GM12878 (cell line): ENCODE results near the gene SHROOM3.

Experiments
- ATF7 ChIP-seq: fragments of 450-650 bp; IDR thresholded peaks from 2 replicates; pipeline ENCODE4 v1.6.1; 2016; ENCODE audit warnings: low read depth, mild to moderate bottlenecking
- ETV6 ChIP-seq, 2 experiments: fragments of 450-650 bp in 1 of 2; IDR thresholded peaks in 1 of 2; conservative IDR thresholded peaks in 1 of 2; 2 replicates each; pipeline ENCODE4 v1.6.1; 2014; ENCODE audit warnings: antibody characterized with exemption in 1 of 2, borderline replicate concordance in 1 of 2, low read depth in 1 of 2, mild to moderate bottlenecking in 1 of 2, moderate library complexity in 1 of 2
- HCFC1 ChIP-seq: fragments of 150-350 bp; IDR thresholded peaks from 2 replicates; pipeline ENCODE4 v1.6.1; 2014; ENCODE audit warnings: low read length
- IRF5 ChIP-seq: fragments of 450-650 bp; IDR thresholded peaks from 2 replicates; pipeline ENCODE4 v1.6.1; 2017; ENCODE audit warnings: borderline replicate concordance
- RAD21 ChIP-seq: IDR thresholded peaks from 2 replicates; pipeline ENCODE4 v1.6.1; 2011; ENCODE audit warnings: mild to moderate bottlenecking, low read depth, low read length, moderate library complexity; ENCODE audit not compliant: insufficient read depth
- RELA ChIP-seq: fragments of 450-650 bp; IDR thresholded peaks from 2 replicates; pipeline ENCODE4 v1.8.0; 2014; ENCODE audit warnings: borderline replicate concordance; ENCODE audit not compliant: partially characterized antibody
- RFX5 ChIP-seq: IDR thresholded peaks from 2 replicates; pipeline ENCODE4 v1.6.1; 2011; ENCODE audit warnings: low read depth, low read length, improper control_type of control experiment
- SIN3A ChIP-seq: IDR thresholded peaks from 2 replicates; pipeline ENCODE4 v1.6.1; 2012; ENCODE audit warnings: low read depth, low read length, improper control_type of control experiment
- SUZ12 ChIP-seq: fragments of 200-600 bp; sonication (generic); IDR thresholded peaks from one replicate; pipeline ENCODE4 v1.6.1; 2018; ENCODE audit warnings: antibody characterized with exemption, mild to moderate bottlenecking; ENCODE audit not compliant: unreplicated experiment
- TAF1 ChIP-seq: IDR thresholded peaks from 2 replicates; pipeline ENCODE4 v1.6.1; 2011; ENCODE audit warnings: mild to moderate bottlenecking, low read depth, low read length, borderline replicate concordance
- TF ChIP-seq, protein P1 (sequence below), 3 experiments: IDR thresholded peaks in 2 of 3; conservative IDR thresholded peaks in 1 of 3; 2 replicates each; pipeline ENCODE4 v1.5.1; 2011; ENCODE audit warnings: low read depth in 3 of 3, low read length in 3 of 3, mild to moderate bottlenecking in 3 of 3, control low read depth in 2 of 3, moderate library complexity in 2 of 3, inconsistent platforms in 1 of 3, mixed read lengths in 1 of 3; ENCODE audit not compliant: control insufficient read depth in 2 of 3, insufficient read depth in 1 of 3; ENCODE audit errors: extremely low read depth in 1 of 3
- TF ChIP-seq, protein P2 (sequence below): IDR thresholded peaks from 2 replicates; pipeline ENCODE4 v1.6.1; 2011; ENCODE audit warnings: low read depth, low read length, improper control_type of control experiment, borderline replicate concordance
- TF ChIP-seq, protein P3 (sequence below): fragments of 450-650 bp; IDR thresholded peaks from 2 replicates; pipeline ENCODE4 v1.6.1; 2017; ENCODE audit warnings: mild to moderate bottlenecking, moderate library complexity

- TF ChIP-seq RELA (no peak), SUZ12 (no peak), TAF1 (no peak), ETV6 (conservative IDR thresholded peaks at IDR 0.05 in 1 of 2, IDR thresholded peaks at IDR 0.05 in 1 of 2; ENCODE audit: borderline replicate concordance in 1 of 2, low read depth in 1 of 2) (no peak), ATF7 (no peak), SIN3A (no peak), HCFC1 (no peak), RFX5 (no peak), RAD21 (no peak), IRF5 (no peak)
- TF ChIP-seq, protein P1, sequence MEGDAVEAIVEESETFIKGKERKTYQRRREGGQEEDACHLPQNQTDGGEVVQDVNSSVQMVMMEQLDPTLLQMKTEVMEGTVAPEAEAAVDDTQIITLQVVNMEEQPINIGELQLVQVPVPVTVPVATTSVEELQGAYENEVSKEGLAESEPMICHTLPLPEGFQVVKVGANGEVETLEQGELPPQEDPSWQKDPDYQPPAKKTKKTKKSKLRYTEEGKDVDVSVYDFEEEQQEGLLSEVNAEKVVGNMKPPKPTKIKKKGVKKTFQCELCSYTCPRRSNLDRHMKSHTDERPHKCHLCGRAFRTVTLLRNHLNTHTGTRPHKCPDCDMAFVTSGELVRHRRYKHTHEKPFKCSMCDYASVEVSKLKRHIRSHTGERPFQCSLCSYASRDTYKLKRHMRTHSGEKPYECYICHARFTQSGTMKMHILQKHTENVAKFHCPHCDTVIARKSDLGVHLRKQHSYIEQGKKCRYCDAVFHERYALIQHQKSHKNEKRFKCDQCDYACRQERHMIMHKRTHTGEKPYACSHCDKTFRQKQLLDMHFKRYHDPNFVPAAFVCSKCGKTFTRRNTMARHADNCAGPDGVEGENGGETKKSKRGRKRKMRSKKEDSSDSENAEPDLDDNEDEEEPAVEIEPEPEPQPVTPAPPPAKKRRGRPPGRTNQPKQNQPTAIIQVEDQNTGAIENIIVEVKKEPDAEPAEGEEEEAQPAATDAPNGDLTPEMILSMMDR (IDR thresholded peaks at IDR 0.05 in 2 of 3, conservative IDR thresholded peaks at IDR 0.05 in 1 of 3; ENCODE audit: control insufficient read depth in 2 of 3, extremely low read depth in 1 of 3, insufficient read depth in 1 of 3, low read depth in 3 of 3, low read length in 3 of 3), result no peak
- TF ChIP-seq, protein P2, sequence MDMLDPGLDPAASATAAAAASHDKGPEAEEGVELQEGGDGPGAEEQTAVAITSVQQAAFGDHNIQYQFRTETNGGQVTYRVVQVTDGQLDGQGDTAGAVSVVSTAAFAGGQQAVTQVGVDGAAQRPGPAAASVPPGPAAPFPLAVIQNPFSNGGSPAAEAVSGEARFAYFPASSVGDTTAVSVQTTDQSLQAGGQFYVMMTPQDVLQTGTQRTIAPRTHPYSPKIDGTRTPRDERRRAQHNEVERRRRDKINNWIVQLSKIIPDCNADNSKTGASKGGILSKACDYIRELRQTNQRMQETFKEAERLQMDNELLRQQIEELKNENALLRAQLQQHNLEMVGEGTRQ, result no peak
- TF ChIP-seq, protein P3, sequence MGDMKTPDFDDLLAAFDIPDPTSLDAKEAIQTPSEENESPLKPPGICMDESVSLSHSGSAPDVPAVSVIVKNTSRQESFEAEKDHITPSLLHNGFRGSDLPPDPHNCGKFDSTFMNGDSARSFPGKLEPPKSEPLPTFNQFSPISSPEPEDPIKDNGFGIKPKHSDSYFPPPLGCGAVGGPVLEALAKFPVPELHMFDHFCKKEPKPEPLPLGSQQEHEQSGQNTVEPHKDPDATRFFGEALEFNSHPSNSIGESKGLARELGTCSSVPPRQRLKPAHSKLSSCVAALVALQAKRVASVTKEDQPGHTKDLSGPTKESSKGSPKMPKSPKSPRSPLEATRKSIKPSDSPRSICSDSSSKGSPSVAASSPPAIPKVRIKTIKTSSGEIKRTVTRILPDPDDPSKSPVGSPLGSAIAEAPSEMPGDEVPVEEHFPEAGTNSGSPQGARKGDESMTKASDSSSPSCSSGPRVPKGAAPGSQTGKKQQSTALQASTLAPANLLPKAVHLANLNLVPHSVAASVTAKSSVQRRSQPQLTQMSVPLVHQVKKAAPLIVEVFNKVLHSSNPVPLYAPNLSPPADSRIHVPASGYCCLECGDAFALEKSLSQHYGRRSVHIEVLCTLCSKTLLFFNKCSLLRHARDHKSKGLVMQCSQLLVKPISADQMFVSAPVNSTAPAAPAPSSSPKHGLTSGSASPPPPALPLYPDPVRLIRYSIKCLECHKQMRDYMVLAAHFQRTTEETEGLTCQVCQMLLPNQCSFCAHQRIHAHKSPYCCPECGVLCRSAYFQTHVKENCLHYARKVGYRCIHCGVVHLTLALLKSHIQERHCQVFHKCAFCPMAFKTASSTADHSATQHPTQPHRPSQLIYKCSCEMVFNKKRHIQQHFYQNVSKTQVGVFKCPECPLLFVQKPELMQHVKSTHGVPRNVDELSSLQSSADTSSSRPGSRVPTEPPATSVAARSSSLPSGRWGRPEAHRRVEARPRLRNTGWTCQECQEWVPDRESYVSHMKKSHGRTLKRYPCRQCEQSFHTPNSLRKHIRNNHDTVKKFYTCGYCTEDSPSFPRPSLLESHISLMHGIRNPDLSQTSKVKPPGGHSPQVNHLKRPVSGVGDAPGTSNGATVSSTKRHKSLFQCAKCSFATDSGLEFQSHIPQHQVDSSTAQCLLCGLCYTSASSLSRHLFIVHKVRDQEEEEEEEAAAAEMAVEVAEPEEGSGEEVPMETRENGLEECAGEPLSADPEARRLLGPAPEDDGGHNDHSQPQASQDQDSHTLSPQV, result no peak
Measured at GRCh38 chr4:76624931-76625715, 190.1 kb downstream of the SHROOM3 start.
